H1 (cell line): Measurements from ENCODE around the gene ERC1. TPM values are rescaled to one million over a fixed set of nuclear protein-coding genes. Genes with fewer than 3 reads are reported as not detected.

Source experiments
- CTCF ChIA-PET: fragments of 300-600 bp; sonication (Branson Sonifier 250); formaldehyde crosslinking; loops from one replicate; lab custom pipeline; 2021; ENCODE audit not compliant: partially characterized antibody; lab: Charles Lee
- POLR2A ChIA-PET: fragments of 300-600 bp; sonication (Branson Sonifier 250); formaldehyde crosslinking; loops from one replicate; lab custom pipeline; 2021; ENCODE audit warnings: inconsistent platforms; ENCODE audit not compliant: partially characterized antibody; lab: Charles Lee
- DNase-seq, 2 experiments: peaks; one replicate each; pipeline versions ENCODE4 v3.0.0 to v3.0.0-alpha.2; 2010 to 2022; ENCODE audit warnings: low spot score in 2 of 2, low read depth in 1 of 2, mixed read lengths in 1 of 2
- FAIRE-seq: peaks from 2 replicates; lab custom pipeline; 2011; peaks lifted over from hg19 to GRCh38; lab: Jason Lieb, UNC
- H2AFZ ChIP-seq: 2 replicates; pipeline ENCODE4 v1.8.1; 2012; ENCODE audit warnings: low read length, inconsistent platforms
- H2AK5ac ChIP-seq: 2 replicates; pipeline ENCODE4 v1.6.1; 2013; ENCODE audit warnings: low read depth, low read length
- H2BK120ac ChIP-seq: replicated peaks from 2 replicates; pipeline ENCODE3; 2013; ENCODE audit warnings: low read depth, low read length, inconsistent platforms
- H2BK12ac ChIP-seq: 2 replicates; pipeline ENCODE4 v1.6.1; 2013; ENCODE audit warnings: low read depth, low read length
- H2BK15ac ChIP-seq: 2 replicates; pipeline ENCODE4 v1.6.1; 2013; ENCODE audit warnings: low read length
- H2BK20ac ChIP-seq: 2 replicates; pipeline ENCODE4 v1.6.1; 2013; ENCODE audit warnings: low read length
- H2BK5ac ChIP-seq: 2 replicates; pipeline ENCODE4 v1.6.1; 2013; ENCODE audit warnings: low read depth, low read length
- H3K14ac ChIP-seq: 2 replicates; pipeline ENCODE4 v1.6.1; 2013; ENCODE audit warnings: inconsistent platforms; ENCODE audit not compliant: insufficient read length
- H3K18ac ChIP-seq: 2 replicates; pipeline ENCODE4 v1.6.1; 2013; ENCODE audit warnings: low read length; ENCODE audit errors: extremely low read depth
- H3K23ac ChIP-seq: 2 replicates; pipeline ENCODE4 v1.6.1; 2013; ENCODE audit warnings: inconsistent platforms; ENCODE audit not compliant: insufficient read length
- H3K23me2 ChIP-seq: 2 replicates; pipeline ENCODE4 v1.6.1; 2013; ENCODE audit warnings: low read depth, low read length
- H3K27ac ChIP-seq: 2 replicates; pipeline ENCODE4 v1.6.1; 2011; ENCODE audit warnings: low read depth, low read length, inconsistent platforms
- H3K27me3 ChIP-seq, 4 experiments: replicated peaks in 1 of 4; 1 replicate in 1 of 4; 2 replicates in 3 of 4; pipeline versions ENCODE4 v1.6.1 to v1.8.1; 2011 to 2013; ENCODE audit warnings: low read length in 3 of 4, mild to moderate bottlenecking in 3 of 4, inconsistent platforms in 2 of 4, mixed read lengths in 2 of 4, moderate library complexity in 1 of 4; ENCODE audit not compliant: control insufficient read depth in 3 of 4, insufficient read depth in 3 of 4; ENCODE audit errors: extremely low read depth in 1 of 4
- H3K36me3 ChIP-seq, 4 experiments: 2 replicates each; pipeline versions ENCODE4 v1.6.1 to v1.8.1; 2011 to 2013; ENCODE audit warnings: mild to moderate bottlenecking in 4 of 4, low read length in 3 of 4, moderate library complexity in 2 of 4, control low read depth in 1 of 4, inconsistent platforms in 1 of 4; ENCODE audit not compliant: insufficient read depth in 4 of 4, control insufficient read depth in 2 of 4
- H3K4ac ChIP-seq: replicated peaks from 2 replicates; pipeline ENCODE3; 2013; ENCODE audit warnings: low read length, low read depth, mixed read lengths, inconsistent platforms; ENCODE audit not compliant: insufficient read length
- H3K4me1 ChIP-seq, 4 experiments: replicated peaks in 1 of 4; 1 replicate in 1 of 4; 2 replicates in 3 of 4; pipeline versions ENCODE4 v1.6.1 to v1.8.1; 2011 to 2013; ENCODE audit warnings: low read length in 3 of 4, inconsistent platforms in 2 of 4, mixed read lengths in 1 of 4; ENCODE audit not compliant: insufficient read depth in 4 of 4, control insufficient read depth in 3 of 4
- H3K4me2 ChIP-seq, 2 experiments: 2 replicates each; pipeline versions ENCODE4 v1.6.1 to v1.8.1; 2011 to 2013; ENCODE audit warnings: low read depth in 2 of 2, low read length in 2 of 2, control low read depth in 1 of 2, inconsistent platforms in 1 of 2, mild to moderate bottlenecking in 1 of 2; ENCODE audit not compliant: insufficient read depth in 1 of 2
- H3K4me3 ChIP-seq, 4 experiments: fragments of 200-600, 300-600 bp in 1 of 4; sonication (generic), shearing (Covaris generic), sonication (Bioruptor Twin) in 1 of 4; 2 replicates each; pipeline versions ENCODE4 v1.5.1 to v1.8.1; 2011 to 2016; ENCODE audit warnings: low read length in 4 of 4, low read depth in 3 of 4, control low read depth in 2 of 4, inconsistent platforms in 2 of 4, mild to moderate bottlenecking in 2 of 4, mixed read lengths in 1 of 4, moderate library complexity in 1 of 4; ENCODE audit not compliant: insufficient read depth in 2 of 4; ENCODE audit errors: extremely low read depth in 1 of 4
- H3K56ac ChIP-seq: replicated peaks from 2 replicates; pipeline ENCODE3; 2013; ENCODE audit warnings: low read depth, mild to moderate bottlenecking, mixed read lengths, low read length, inconsistent platforms; ENCODE audit not compliant: insufficient read length
- H3K79me1 ChIP-seq: 2 replicates; pipeline ENCODE4 v1.6.1; 2013; ENCODE audit warnings: low read depth, low read length, control low read depth
- H3K79me2 ChIP-seq, 2 experiments: 2 replicates each; pipeline versions ENCODE4 v1.6.1 to v1.8.1; 2012 to 2013; ENCODE audit warnings: low read length in 2 of 2, mild to moderate bottlenecking in 2 of 2, inconsistent platforms in 1 of 2; ENCODE audit not compliant: insufficient read depth in 2 of 2, control insufficient read depth in 1 of 2
- H3K9ac ChIP-seq, 4 experiments: replicated peaks in 1 of 4; 1 replicate in 1 of 4; 2 replicates in 3 of 4; pipeline versions ENCODE4 v1.6.1 to v1.8.1; 2011 to 2013; ENCODE audit warnings: low read depth in 3 of 4, low read length in 3 of 4, control low read depth in 2 of 4, mild to moderate bottlenecking in 2 of 4, moderate library complexity in 2 of 4, inconsistent platforms in 1 of 4; ENCODE audit errors: extremely low read depth in 1 of 4
- H3K9me3 ChIP-seq, 2 experiments: 2 replicates each; pipeline versions ENCODE4 v1.6.1 to v1.8.1; 2012 to 2013; ENCODE audit warnings: mild to moderate bottlenecking in 2 of 2, moderate library complexity in 2 of 2, control low read depth in 1 of 2, inconsistent platforms in 1 of 2, low read depth in 1 of 2, low read length in 1 of 2, mixed read lengths in 1 of 2; ENCODE audit not compliant: insufficient read depth in 2 of 2
- H4K20me1 ChIP-seq, 2 experiments: replicated peaks in 1 of 2; 2 replicates each; pipeline versions ENCODE3 to v1.8.1; 2011 to 2013; ENCODE audit warnings: inconsistent platforms in 2 of 2, low read length in 2 of 2, mild to moderate bottlenecking in 1 of 2; ENCODE audit not compliant: insufficient read depth in 2 of 2, control insufficient read depth in 1 of 2
- H4K5ac ChIP-seq: 2 replicates; pipeline ENCODE4 v1.6.1; 2013; ENCODE audit warnings: low read length, low read depth, mixed read lengths, inconsistent platforms; ENCODE audit not compliant: insufficient read length
- H4K8ac ChIP-seq: 2 replicates; pipeline ENCODE4 v1.8.0; 2013; ENCODE audit warnings: mild to moderate bottlenecking, moderate library complexity, low read length, inconsistent platforms; ENCODE audit not compliant: insufficient read depth; ENCODE audit errors: extremely low read depth
- H4K91ac ChIP-seq: replicated peaks from 2 replicates; pipeline ENCODE3; 2013; ENCODE audit warnings: low read length, mixed read lengths, inconsistent platforms; ENCODE audit not compliant: insufficient read length
- BCL11A ChIP-seq, 2 experiments: IDR thresholded peaks; one replicate each; pipeline ENCODE4 v1.6.1; 2011; ENCODE audit warnings: low read depth in 2 of 2, low read length in 2 of 2, mild to moderate bottlenecking in 2 of 2
- CEBPB ChIP-seq: IDR thresholded peaks from 2 replicates; pipeline ENCODE4 v1.6.1; 2012; ENCODE audit warnings: low read depth, low read length
- CTCF ChIP-seq, 3 experiments: IDR thresholded peaks; 1 replicate in 2 of 3; 2 replicates in 1 of 3; pipeline versions ENCODE4 v1.5.1 to v1.6.1; 2011; ENCODE audit warnings: low read length in 3 of 3, mild to moderate bottlenecking in 3 of 3, inconsistent platforms in 2 of 3, low read depth in 1 of 3, moderate library complexity in 1 of 3; ENCODE audit not compliant: insufficient read depth in 1 of 3; ENCODE audit errors: control extremely low read depth in 1 of 3
- GTF2F1 ChIP-seq: IDR thresholded peaks from 2 replicates; pipeline ENCODE4 v1.6.1; 2012; ENCODE audit warnings: low read depth, low read length, improper control_type of control experiment, borderline replicate concordance
- HDAC6 ChIP-seq: IDR thresholded peaks from one replicate; pipeline ENCODE4 v1.7.1; 2012; ENCODE audit warnings: low read depth, mild to moderate bottlenecking, inconsistent platforms, low read length, moderate library complexity
- JUN ChIP-seq: IDR thresholded peaks from 2 replicates; pipeline ENCODE4 v1.6.1; 2011; ENCODE audit warnings: low read depth, mild to moderate bottlenecking, improper control_type of control experiment, low read length
- PHF8 ChIP-seq: fragments of 200-600 bp; sonication (generic); conservative IDR thresholded peaks from 2 replicates; pipeline ENCODE4 v1.7.1; 2012; ENCODE audit warnings: low read depth, mild to moderate bottlenecking, inconsistent platforms, low read length, moderate library complexity
- RNF2 ChIP-seq: fragments of 200-900, 300-1000 bp; sonication (generic); IDR thresholded peaks from 2 replicates; pipeline ENCODE4 v1.7.1; 2016; ENCODE audit warnings: borderline replicate concordance, low read depth, mild to moderate bottlenecking, antibody characterized with exemption, low read length; ENCODE audit not compliant: poor library complexity, severe bottlenecking; ENCODE audit errors: missing control alignments
- YY1 ChIP-seq: IDR thresholded peaks from 2 replicates; pipeline ENCODE4 v1.6.1; 2011; ENCODE audit warnings: low read depth, mild to moderate bottlenecking, low read length
- WGBS, 2 experiments: shearing (Covaris generic) in 1 of 2; methylation state at CpG; one replicate each; pipeline versions ENCODE4 v1.1.6 to v1.1.7; 2013 to 2015; ENCODE audit warnings: low lambda C conversion rate in 2 of 2, mixed read lengths in 2 of 2, inconsistent platforms in 1 of 2, low coverage in 1 of 2, missing lambda C conversion rate in 1 of 2; ENCODE audit not compliant: insufficient replicate concordance in 2 of 2, insufficient coverage in 1 of 2, insufficient read length in 1 of 2; ENCODE audit errors: extremely low coverage in 1 of 2, missing lambda C conversion rate in 1 of 2; 5-methylcytosine and 5-hydroxymethylcytosine counted together
- polyA plus RNA-seq, 7 experiments: library from polyadenylated mRNA; depleted of rRNA in 3 of 7; stranded (reverse) in 5 of 7; unstranded in 2 of 7; fragments of >200 nt in 5 of 7; fragments of 200-250 nt in 2 of 7; gene quantifications; 1 replicate in 5 of 7; 2 replicates in 1 of 7; 4 replicates in 1 of 7; pipeline versions ENCODE4 v1.2.1 to v1.2.3, GENCODE V29; 2011 to 2013; ENCODE audit warnings: missing spikeins in 2 of 7, mixed read lengths in 2 of 7
- total RNA-seq: library from RNA; stranded (reverse); fragmentation: NEBNext Ultra II Directional; extraction: Animal tissue kit (Norgen Biotek cat#: 25700); gene quantifications from 2 replicates; pipeline ENCODE4 v1.2.1, GENCODE V29; 2021

Gene ERC1
- total and polyA plus RNA-seq, 2 of the 8 experiments (the other 6 are each of a cell fraction or from before 2014, with no cell fraction given), result 7.8 to 45.7 TPM

DNA sequence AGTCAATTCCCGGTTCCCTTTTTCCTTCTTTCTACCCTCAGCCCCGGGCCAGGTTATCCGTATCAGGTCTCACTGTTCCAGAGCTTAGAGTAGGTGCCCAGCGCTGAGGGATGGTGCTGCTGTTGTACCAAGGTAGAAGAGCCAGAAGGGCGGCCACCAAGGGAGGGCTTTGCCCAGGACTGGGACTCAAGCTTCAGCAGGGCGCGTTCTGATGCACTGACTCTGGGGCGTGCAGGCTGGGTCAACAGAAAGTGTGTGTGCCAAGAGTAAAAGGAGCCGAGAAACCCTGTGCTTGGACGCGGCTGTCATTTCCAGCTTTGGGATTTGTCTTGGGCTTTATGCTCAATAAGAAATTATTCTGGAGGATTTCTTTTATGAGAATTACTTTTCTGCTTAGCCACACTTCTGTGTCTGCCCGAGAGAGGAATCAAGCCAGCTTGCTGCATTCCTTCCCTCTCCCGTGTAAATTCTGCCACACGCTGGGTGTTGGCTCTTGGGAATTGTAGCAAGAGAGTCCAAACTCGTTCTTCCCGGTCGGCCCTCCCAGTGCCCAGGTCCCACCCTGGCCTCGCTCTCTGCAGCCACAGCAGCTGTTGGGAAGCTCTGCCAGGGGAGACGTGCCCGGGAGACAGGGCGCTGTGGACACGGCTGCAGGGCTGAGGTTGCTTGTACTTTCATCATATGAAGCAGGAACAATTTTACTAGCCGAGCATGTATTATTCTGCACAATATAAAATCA is 505.3 kb downstream of the ERC1 start:
- peak in 1 of 2 experiments; percentile 49 for DNase-seq
- no peak overlapping the region for H2AK5ac ChIP-seq
- peaks cover 0 to 3% of the 10 kb centered on the region in 2 experiments for H4K20me1 ChIP-seq
- 0 out of 2 replicates have a peak, but pooled peaks cover 2% of the 10 kb centered on the region for H3K23me2 ChIP-seq
- peaks cover 0 to 3% (median 0%) of the 10 kb centered on the region in 4 experiments; a peak in 1 of 8 replicates for H3K36me3 ChIP-seq
- H3K56ac ChIP-seq, result no peak overlapping the region
- H3K4me1 ChIP-seq, result no peaks in the 10 kb centered on the region; a peak in 1 of 7 replicates
- FAIRE-seq, result no peak
- no peak overlapping the region for H2BK20ac ChIP-seq
- no peaks in the 10 kb centered on the region for H3K27me3 ChIP-seq
- no peak overlapping the region for H4K91ac ChIP-seq
- ChIA-PET CTCF (interaction anchor here (0.9 to 2.4 kb wide), 7 partner anchors 9 to 94 kb away, joined by 3 to 8 read pairs (median 5); no protein-coding TSS in a partner anchor), POLR2A (interaction anchor here (0.6 kb wide), 1 partner anchor 66 kb away, joined by 3 read pairs; no protein-coding TSS in a partner anchor)
- no peak overlapping the region for H2BK120ac ChIP-seq
- H3K9me3 ChIP-seq, result peaks cover 0 to 3% of the 10 kb centered on the region in 2 experiments; a peak in 1 of 4 replicates
- H3K79me1 ChIP-seq, result no peaks in the 10 kb centered on the region
- no peak overlapping the region for H3K4me3 ChIP-seq
- H2BK5ac ChIP-seq, result no peak overlapping the region
- no peak overlapping the region for H3K4me2 ChIP-seq
- no peak overlapping the region for H3K4ac ChIP-seq
- H3K23ac ChIP-seq, result no peak overlapping the region
- H3K9ac ChIP-seq, result no peak overlapping the region
- H4K5ac ChIP-seq, result no peak overlapping the region
- H3K18ac ChIP-seq, result no peak overlapping the region
- no peaks in the 10 kb centered on the region for H3K79me2 ChIP-seq
- H3K27ac ChIP-seq, result no peak overlapping the region
- H2BK15ac ChIP-seq, result no peak overlapping the region
- 0 out of 2 replicates have a peak overlapping the region, but pooled peaks have one; percentile 9 for H4K8ac ChIP-seq
- no peak overlapping the region for H3K14ac ChIP-seq
- TF ChIP-seq BCL11A (IDR thresholded peaks at IDR 0.05; ENCODE audit: low read depth in 2 of 2, low read length in 2 of 2) (no peak), PHF8 (no peak), CTCF (IDR thresholded peaks at IDR 0.05; ENCODE audit: control extremely low read depth in 1 of 3, insufficient read depth in 1 of 3, low read depth in 1 of 3, low read length in 3 of 3) (no peak), GTF2F1 (no peak), CEBPB (no peak), HDAC6 (no peak), RNF2 (no peak), JUN (no peak), YY1 (no peak)
- H2BK12ac ChIP-seq, result no peak overlapping the region
- 88% methylated on average over 23 of the region's 23 CpGs; no CpG with 5 or more reads in 1 of the 2 experiments for WGBS, 2 experiments
- no peak overlapping the region for H2AFZ ChIP-seq
